Activated CD4-positive, alpha-beta T cell treated with anti-CD3 and anti-CD28 coated beads, Interleukin-2, Interleukin-6, amounts not matched to agents 100 ng/mL and 50 ng/mL, durations not matched to agents 16 hours and 8 hours (primary cell): Measurements from ENCODE around the gene NCAPG.
"Not testable (repeated sequence)": the region's sequence is repeated elsewhere in the genome, so short reads cannot be mapped to it uniquely, and the experiment has no call there.

ENCODE experiments used
- DNase-seq: peaks from one replicate; pipeline ENCODE4 v3.0.0-alpha.2; 2020

The NCAPG gene

DNA sequence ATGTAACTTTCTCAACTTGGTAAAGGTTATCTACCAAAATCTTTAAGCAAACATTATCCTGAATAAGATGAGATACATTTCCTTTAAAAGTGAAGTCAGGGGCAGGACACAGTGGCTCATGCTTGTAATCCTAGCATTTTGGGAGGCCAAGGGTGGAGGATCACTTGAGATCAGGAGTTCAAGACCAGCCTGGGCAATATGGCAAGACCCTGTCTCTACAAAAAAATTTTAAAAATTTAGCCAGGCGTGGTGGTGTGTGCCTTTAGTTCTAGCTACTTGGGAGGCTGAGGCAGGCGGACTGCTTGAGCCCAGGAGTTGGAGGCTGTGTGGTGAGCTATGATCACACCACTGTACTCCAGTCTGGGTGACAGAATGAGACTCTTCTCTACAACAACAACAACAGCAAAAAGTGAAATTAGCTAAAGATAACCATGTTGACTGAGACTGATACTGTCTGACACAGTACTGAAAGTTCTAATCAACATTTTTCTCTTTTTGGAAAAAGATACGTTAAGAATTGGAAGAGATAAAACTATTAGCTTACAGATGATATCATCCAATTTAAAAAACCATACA lies 5.1 kb upstream of the NCAPG start:
- peak; percentile 47 for DNase-seq

DNA sequence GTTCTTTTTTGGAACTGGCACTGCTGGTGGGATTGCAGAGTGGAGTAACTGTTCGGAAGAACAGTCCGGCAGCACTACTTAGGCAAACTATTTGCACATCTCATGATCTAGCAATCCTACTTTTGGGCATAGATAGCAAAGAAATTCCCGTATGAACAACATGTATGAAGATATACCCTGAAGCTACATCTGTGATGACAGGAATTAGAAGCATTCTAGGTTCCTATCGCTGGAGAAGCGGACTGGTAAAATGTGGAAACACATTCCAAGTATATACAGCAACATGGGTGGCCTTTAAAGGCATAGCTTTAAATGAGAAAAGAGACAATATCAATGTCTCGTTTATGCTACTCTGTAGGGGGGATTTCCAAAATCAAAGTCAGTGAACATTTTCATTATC lies 3.3 kb upstream of the NCAPG start:
- DNase-seq, result no peak

DNA sequence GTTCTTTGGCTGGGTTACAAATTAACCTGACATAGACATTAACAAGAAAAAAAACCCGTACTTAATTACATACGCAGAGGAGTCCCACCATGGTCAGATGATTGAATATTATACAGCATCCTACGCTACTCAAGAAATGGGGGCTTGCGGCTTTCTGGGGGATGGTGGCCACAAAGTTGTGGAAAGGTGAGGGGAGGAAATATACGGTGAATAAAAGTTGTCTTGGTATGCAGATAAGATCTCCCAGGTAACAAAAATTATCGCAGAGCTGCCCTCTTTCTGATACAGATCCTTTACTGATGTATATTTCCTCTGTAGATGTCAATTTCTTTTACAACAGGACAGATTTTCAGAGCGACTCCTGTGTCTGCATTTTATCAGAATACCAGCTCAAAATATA lies 1.1 kb upstream of the NCAPG start:
- DNase-seq, result no peak

DNA sequence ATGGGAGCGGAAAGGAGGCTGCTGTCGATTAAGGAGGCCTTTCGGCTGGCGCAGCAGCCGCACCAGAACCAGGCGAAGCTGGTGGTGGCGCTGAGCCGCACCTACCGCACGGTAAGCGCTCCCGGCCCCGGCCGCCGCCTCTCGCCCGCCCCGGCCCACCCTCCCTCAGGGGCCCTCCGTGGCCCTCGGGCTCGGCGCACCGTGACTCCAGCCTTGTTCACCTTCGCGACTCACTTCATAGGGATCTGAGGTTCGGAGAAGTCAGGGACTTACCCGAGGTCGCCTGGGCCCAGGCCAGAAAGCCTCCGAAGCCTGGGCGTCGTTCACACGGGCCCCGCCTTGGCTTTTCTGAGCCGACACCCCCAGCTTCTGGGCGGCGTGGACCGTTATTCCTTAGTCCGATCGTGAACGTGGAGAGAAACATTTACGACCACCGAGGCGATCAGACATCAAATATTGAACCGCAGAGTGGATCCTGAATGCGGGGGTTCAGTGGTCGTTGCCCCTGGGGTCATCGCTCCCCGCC lies 362 bp downstream of the NCAPG start:
- peak; percentile 37 for DNase-seq

- DNase-seq, result no peak
Measured at GRCh38 chr4:17812125-17812524, 1.3 kb downstream of the NCAPG start.

DNA sequence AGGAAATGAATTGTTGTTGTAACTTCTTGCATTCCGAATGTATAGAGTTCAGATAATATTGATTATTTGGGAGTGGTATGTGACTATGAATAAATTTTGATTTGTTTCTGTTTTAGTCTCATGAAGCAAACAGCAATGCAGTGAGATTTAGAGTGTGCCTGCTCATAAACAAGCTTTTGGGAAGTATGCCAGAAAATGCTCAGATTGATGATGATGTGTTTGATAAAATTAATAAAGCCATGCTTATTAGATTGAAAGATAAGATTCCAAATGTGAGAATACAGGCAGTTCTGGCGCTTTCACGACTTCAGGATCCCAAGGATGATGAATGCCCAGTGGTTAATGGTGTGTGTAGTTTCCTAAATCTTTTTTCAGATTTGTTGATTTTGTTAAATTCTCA lies 2.0 kb downstream of the NCAPG start:
- DNase-seq, result no peak

DNA sequence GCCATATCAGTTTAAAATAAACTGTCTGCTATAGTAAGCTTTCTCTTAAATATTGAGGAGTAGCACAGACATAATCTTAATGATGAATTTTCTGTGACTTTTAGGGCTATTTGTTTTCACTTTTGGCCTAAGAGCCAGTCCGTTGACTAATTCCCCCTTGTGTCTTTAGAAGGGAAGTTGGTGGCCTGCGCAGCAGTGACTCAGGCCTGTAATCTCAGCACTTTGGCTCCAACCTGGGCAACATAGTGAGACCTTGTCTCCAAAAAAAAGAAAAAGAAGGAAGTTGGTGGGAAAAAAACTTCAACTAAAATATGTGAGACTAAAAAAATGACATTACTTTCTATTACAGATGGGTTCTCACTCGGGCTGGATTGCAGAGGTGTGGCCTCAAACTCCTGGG lies 3.4 kb downstream of the NCAPG start:
- no peak for DNase-seq

GRCh38 chr4:17816142-17816541 lies 5.4 kb downstream of the NCAPG start:
- DNase-seq, result no peak

DNA sequence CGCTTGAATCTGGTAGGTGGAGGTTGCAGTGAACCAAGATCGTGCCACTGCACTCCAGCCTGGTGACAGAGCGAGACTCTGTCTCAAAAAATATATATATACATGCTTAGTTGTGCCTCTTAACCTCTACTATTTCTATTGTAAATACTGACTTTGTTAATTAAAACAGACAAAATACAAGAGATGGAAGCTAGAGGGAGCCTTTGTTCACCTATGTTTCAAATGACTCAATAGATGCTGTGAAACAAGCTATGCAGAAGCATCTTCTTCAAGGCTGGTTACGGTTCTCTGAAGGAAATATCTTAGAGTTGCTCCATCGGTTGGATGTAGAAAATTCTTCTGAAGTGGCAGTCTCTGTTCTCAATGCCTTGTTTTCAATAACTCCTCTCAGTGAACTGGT lies 6.2 kb downstream of the NCAPG start:
- peak; percentile 47 for DNase-seq

DNA sequence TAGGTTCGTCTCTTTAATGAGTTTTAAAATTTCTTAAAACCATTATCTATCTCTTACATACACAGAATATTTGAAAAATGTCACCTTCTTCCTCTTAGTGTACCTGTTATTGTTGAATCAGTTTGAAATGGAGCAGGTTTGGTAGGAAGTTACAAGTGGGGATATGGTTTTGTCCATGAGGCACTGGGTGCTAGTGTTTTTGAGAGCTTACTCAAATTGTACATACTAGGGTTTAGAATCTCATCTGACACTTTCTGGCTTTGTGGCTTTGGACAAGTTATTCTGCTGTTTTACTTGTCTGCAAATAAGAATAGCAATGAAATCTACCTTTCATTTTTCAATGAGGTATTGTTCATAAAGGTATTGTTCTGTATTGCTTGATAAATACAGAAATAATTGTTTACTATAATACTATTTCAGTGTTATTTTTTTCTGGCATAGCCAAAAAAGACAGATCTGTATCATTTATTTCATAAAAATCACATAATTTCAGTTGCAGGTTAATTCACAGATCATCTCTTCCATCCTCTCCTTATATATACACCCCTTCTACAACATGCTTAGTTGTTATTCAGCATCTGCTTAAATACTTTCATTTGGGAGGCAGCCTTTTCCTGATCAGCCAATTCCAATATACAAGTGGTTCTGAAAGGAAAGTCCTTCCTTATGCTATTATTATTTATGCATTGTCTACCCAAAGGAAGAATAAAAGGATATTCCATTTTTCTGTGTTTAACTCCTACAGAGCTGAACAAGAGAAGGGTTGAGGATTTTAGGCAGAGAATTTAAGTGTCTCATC lies 13.3 kb downstream of the NCAPG start:
- DNase-seq, result no peak

GRCh38 chr4:17846266-17846665 lies 35.5 kb downstream of the NCAPG start:
- DNase-seq, result no peak

GRCh38 chr4:17850295-17850694 lies 39.5 kb downstream of the NCAPG start:
- not testable (repeated sequence) for DNase-seq

DNA sequence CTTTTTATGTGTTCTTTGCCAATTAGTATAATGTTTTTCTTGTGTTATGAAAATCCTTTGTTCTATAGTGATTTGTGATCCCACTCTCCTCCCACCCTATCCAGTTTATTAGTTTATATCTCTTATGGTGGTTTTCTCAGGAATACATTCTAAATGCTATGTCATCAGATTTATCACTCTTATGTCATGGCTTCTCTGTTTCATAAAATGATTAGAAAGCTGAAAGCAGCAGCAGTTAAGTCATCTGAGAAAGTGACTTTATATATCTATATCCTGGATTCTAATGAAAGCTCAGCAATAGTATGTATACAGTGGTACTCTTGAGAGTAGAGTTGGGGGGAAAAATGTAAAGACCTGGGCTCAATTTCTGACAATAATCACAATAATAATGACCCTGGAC lies 41.2 kb downstream of the NCAPG start:
- DNase-seq, result no peak

GRCh38 chr4:17854036-17854435 lies 43.3 kb downstream of the NCAPG start:
- no peak for DNase-seq

- no peak for DNase-seq
Measured at GRCh38 chr4:17859793-17860406, 49.1 kb downstream of the NCAPG start.

DNA sequence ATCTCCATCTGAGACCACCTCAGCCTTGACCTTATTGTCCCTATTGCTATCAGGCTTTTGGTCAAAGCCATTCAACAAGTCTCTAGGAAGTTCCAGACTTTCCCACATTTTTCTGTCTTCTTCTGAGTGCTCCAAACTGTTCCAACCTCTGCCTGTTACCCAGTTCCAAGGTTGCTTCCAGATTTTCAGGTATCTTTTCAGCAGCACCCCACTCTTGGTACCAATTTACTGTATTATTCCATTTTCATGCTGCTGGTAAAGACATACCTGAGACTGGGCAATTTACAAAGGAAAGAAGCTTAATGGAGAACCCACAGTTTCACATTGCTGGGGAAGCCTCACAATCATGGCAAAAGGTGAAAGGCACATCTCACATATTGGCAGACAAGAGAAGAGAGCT lies 51.1 kb downstream of the NCAPG start:
- DNase-seq, result not testable (repeated sequence)

- no peak for DNase-seq
Measured at GRCh38 chr4:17865866-17866363, 55.1 kb downstream of the NCAPG start.

- no peak for DNase-seq
Measured at GRCh38 chr4:17866810-17867209, 56.0 kb downstream of the NCAPG start.

DNA sequence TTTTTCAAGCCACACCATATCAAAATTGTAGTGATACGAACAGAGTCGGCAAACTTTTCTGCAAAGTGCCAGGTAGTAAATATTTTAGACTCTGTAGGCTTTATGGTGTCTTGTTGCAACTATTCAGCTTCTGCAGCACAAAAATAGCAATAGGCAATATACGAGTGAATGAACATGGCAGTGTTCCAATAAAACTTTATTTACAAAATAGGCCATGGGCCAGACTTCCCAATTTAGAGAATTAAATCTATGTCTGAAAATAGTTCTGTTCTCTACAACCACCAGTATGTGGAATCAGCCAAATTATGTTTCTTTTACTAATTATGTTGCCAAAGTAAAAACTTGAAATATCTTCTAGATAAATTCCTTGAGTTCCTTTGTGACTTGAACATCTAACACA lies 56.5 kb downstream of the NCAPG start:
- no peak for DNase-seq

- no peak for DNase-seq
Measured at GRCh38 chr4:17869327-17869726, 58.5 kb downstream of the NCAPG start.

DNA sequence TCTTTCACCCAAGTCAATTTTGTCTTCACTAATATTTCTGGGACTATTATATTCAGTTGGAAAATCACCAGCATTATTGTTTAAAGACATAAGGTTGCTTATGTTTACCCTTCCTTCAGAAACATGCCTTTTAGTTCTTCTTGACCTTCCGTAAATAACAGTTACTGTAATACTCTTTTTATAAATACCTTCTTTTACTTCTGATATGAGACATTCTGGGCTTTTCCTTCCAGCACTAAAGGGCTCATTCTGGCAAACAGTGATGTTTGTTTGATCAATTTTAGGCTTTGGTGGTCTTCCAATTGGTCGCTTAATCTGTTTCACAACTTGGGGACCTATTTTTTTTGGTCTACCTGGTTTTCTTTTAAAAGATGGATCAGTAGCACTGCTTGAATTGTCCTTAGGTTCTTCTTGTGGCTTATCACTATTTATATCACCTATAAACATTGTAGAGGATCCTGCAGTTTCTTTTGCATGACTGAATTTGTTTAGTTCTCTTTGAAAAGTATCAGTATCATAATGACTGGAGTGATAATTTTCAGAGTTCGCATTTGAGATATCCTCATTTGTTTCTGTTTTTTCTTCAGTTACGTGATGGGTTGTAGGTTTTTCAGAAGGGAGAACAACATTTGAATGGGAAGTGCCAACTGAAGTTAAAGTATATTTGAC lies 64.8 kb downstream of the NCAPG start:
- DNase-seq, result peak; percentile 16

DNA sequence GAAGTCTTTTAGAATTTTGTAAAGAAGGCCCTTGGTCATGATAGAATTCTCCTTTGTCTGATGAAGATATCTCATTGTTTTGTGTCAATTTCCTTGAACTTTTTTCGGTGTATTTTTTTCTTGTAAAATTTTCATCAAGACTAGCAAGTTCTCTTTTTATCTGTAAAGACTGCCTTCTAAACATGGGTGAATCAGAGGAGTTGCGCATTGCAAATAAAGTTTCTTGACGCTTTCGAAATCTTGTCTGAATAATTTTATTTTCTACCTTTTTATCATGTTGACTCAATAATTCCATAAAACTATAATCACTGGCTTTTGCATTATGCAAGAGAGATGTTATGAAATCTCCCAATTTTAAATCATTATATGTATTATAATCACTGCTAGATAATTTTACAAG lies 66.2 kb downstream of the NCAPG start:
- no peak for DNase-seq

GRCh38 chr4:17877661-17878060 lies 66.9 kb downstream of the NCAPG start:
- no peak for DNase-seq
